GM12892 (cell line): Measurements from ENCODE around the gene LARGE1.

Source experiments
- POLR2A ChIP-seq: IDR thresholded peaks from 2 replicates; pipeline ENCODE4 v1.6.1; 2011; ENCODE audit warnings: low read depth, low read length, control low read depth
- POLR2AphosphoS5 ChIP-seq: IDR thresholded peaks from 2 replicates; pipeline ENCODE4 v1.6.1; 2011; ENCODE audit warnings: low read depth, low read length, control low read depth
- TAF1 ChIP-seq: IDR thresholded peaks from 2 replicates; pipeline ENCODE4 v1.6.1; 2011; ENCODE audit warnings: low read depth, mild to moderate bottlenecking, control low read depth, low read length, borderline replicate concordance

GRCh38 chr22:33684087-33684486 lies 236.2 kb downstream of the LARGE1 start:
- no peak for TF ChIP-seq POLR2AphosphoS5
- no peak for TF ChIP-seq POLR2A
- no peak for TF ChIP-seq TAF1
